ENCODE data around the gene RGMB. TPM values are rescaled to one million over a fixed set of nuclear protein-coding genes. Genes with fewer than 3 reads are reported as not detected.
"Not testable (repeated sequence)": the region's sequence is repeated elsewhere in the genome, so short reads cannot be mapped to it uniquely, and the experiment has no call there.

RGMB gene
- total and polyA plus RNA-seq, 4 donors, result 2.5 to 5.3 (median 3.0) TPM

DNA sequence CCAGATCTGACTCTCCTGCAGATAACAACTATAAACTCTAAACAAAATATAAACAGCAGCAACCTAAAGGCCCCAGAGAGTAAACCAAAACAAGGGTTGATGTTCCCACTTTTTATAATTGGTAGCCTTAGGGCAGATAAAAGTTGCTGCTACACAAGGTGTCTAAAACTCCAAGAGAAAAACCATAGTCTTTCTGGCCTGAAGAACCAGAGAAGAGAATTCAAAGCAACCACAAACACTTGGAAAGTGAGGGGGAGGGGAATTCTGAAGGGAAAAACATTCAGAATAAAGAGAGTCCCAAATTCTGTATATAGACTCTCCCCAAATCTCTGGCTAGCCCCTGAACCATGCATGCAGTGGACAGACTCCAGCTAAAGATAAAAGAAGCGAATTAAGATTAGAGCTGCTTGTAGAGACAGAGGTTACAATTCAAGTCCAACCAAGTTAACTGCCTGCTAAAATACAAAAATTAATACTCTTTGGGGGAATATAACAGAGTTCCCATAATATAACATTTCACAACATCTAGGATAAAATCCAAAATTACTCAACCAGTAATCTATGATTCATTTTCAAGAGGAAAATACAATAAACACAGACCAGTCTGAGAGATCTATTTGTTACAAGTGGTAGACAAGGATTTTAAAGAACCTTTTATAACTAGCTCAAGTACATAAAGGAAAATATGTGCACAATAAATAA lies 37.5 kb upstream of the RGMB start:
- H3K4me3 ChIP-seq (ENCODE audit: low read depth in 1 of 3, low read length in 3 of 3), result no peak overlapping the region
- H3K4me1 ChIP-seq (ENCODE audit: control insufficient read depth in 4 of 4, insufficient read depth in 4 of 4, low read length in 3 of 4), result no peaks in the 10 kb centered on the region
- H3K36me3 ChIP-seq (ENCODE audit: control insufficient read depth in 4 of 4, insufficient read depth in 3 of 4, low read depth in 1 of 4, low read length in 3 of 4), result no peaks in the 10 kb centered on the region
- no peak for DNase-seq (ENCODE audit: low spot score)
- H3K27ac ChIP-seq (ENCODE audit: low read depth in 1 of 2, low read length in 2 of 2), result no peak overlapping the region
- TF ChIP-seq TAF1 (conservative IDR thresholded peaks at IDR 0.05) (no peak), SP1 (IDR thresholded peaks at IDR 0.05) (no peak), YY1 (IDR thresholded peaks at IDR 0.05) (no peak), JUND (IDR thresholded peaks at IDR 0.05) (no peak), ATF3 (IDR thresholded peaks at IDR 0.05) (no peak), HNF4A (conservative IDR thresholded peaks at IDR 0.05) (no peak), FOXA1 (IDR thresholded peaks at IDR 0.05) (no peak), GABPA (IDR thresholded peaks at IDR 0.05 in 1 of 2, conservative IDR thresholded peaks at IDR 0.05 in 1 of 2) (no peak), RAD21 (IDR thresholded peaks at IDR 0.05) (no peak), RXRA (IDR thresholded peaks at IDR 0.05) (no peak)
- TF ChIP-seq, protein P1, sequence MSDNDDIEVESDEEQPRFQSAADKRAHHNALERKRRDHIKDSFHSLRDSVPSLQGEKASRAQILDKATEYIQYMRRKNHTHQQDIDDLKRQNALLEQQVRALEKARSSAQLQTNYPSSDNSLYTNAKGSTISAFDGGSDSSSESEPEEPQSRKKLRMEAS (IDR thresholded peaks at IDR 0.05), result no peak
- TF ChIP-seq, protein P2, sequence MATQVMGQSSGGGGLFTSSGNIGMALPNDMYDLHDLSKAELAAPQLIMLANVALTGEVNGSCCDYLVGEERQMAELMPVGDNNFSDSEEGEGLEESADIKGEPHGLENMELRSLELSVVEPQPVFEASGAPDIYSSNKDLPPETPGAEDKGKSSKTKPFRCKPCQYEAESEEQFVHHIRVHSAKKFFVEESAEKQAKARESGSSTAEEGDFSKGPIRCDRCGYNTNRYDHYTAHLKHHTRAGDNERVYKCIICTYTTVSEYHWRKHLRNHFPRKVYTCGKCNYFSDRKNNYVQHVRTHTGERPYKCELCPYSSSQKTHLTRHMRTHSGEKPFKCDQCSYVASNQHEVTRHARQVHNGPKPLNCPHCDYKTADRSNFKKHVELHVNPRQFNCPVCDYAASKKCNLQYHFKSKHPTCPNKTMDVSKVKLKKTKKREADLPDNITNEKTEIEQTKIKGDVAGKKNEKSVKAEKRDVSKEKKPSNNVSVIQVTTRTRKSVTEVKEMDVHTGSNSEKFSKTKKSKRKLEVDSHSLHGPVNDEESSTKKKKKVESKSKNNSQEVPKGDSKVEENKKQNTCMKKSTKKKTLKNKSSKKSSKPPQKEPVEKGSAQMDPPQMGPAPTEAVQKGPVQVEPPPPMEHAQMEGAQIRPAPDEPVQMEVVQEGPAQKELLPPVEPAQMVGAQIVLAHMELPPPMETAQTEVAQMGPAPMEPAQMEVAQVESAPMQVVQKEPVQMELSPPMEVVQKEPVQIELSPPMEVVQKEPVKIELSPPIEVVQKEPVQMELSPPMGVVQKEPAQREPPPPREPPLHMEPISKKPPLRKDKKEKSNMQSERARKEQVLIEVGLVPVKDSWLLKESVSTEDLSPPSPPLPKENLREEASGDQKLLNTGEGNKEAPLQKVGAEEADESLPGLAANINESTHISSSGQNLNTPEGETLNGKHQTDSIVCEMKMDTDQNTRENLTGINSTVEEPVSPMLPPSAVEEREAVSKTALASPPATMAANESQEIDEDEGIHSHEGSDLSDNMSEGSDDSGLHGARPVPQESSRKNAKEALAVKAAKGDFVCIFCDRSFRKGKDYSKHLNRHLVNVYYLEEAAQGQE (IDR thresholded peaks at IDR 0.05), result no peak
- H3K27me3 ChIP-seq (ENCODE audit: control insufficient read depth in 4 of 4, insufficient read depth in 4 of 4, low read length in 3 of 4), result peaks cover 0 to 3% (median 0%) of the 10 kb centered on the region in 4 donors
- no peak overlapping the region for H3K9ac ChIP-seq (ENCODE audit: low read depth in 1 of 2, low read length in 2 of 2)
- WGBS, result 89% methylated on average over 1 of the region's 1 CpG
- H3K9me3 ChIP-seq (ENCODE audit: control insufficient read depth in 4 of 4, low read length in 3 of 4), result peaks cover 0 to 5% (median 0%) of the 10 kb centered on the region in 4 donors

DNA sequence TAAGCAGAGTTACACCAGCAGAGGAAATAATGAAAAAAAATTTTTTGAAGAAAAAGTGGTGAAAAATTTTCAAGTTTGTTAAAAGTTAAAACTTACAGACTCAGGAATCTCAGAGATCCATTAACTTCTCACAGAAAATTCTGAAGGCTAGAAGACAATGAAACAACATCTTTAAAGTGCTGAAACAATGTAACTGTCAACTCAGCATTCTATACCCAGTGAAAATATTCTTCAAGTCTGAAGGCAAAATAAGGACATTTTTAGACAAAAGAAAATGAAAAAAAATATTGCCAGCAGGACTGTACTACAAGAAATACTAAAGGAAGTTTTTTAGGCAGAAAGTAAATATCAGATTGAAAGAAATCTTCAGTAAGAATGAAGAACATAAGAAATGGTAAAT lies 36.7 kb upstream of the RGMB start:
- no peak for DNase-seq (ENCODE audit: low spot score)
- Histone ChIP-seq H3K27ac (ENCODE audit: low read depth in 1 of 2, low read length in 2 of 2) (no peak overlapping the region), H3K9me3 (ENCODE audit: control insufficient read depth in 4 of 4, low read length in 3 of 4) (peaks cover 0 to 5% (median 0%) of the 10 kb centered on the region in 4 donors), H3K27me3 (ENCODE audit: control insufficient read depth in 4 of 4, insufficient read depth in 4 of 4, low read length in 3 of 4) (peaks cover 0 to 3% (median 0%) of the 10 kb centered on the region in 4 donors), H3K4me1 (ENCODE audit: control insufficient read depth in 4 of 4, insufficient read depth in 4 of 4, low read length in 3 of 4) (no peaks in the 10 kb centered on the region), H3K4me3 (ENCODE audit: low read depth in 1 of 3, low read length in 3 of 3) (no peak overlapping the region), H3K36me3 (ENCODE audit: control insufficient read depth in 4 of 4, insufficient read depth in 3 of 4, low read depth in 1 of 4, low read length in 3 of 4) (no peaks in the 10 kb centered on the region), H3K9ac (ENCODE audit: low read depth in 1 of 2, low read length in 2 of 2) (no peak overlapping the region)
- TF ChIP-seq TAF1 (conservative IDR thresholded peaks at IDR 0.05) (no peak), NR2F2 (IDR thresholded peaks at IDR 0.05) (no peak), FOXA1 (IDR thresholded peaks at IDR 0.05) (no peak)

GRCh38 chr5:98737441-98737840 lies 36.0 kb upstream of the RGMB start:
- not testable (repeated sequence) for H3K4me1 ChIP-seq (ENCODE audit: control insufficient read depth in 4 of 4, insufficient read depth in 4 of 4, low read length in 3 of 4); H3K27me3 ChIP-seq (ENCODE audit: control insufficient read depth in 4 of 4, insufficient read depth in 4 of 4, low read length in 3 of 4); H3K36me3 ChIP-seq (ENCODE audit: control insufficient read depth in 4 of 4, insufficient read depth in 3 of 4, low read depth in 1 of 4, low read length in 3 of 4); H3K4me3 ChIP-seq (ENCODE audit: low read depth in 1 of 3, low read length in 3 of 3); H3K9ac ChIP-seq (ENCODE audit: low read depth in 1 of 2, low read length in 2 of 2); H3K9me3 ChIP-seq (ENCODE audit: control insufficient read depth in 4 of 4, low read length in 3 of 4); H3K27ac ChIP-seq (ENCODE audit: low read depth in 1 of 2, low read length in 2 of 2); DNase-seq (ENCODE audit: low spot score)
- 79% methylated on average over 9 of the region's 9 CpGs for WGBS

- H3K36me3 ChIP-seq (ENCODE audit: control insufficient read depth in 4 of 4, insufficient read depth in 3 of 4, low read depth in 1 of 4, low read length in 3 of 4); H3K9ac ChIP-seq (ENCODE audit: low read depth in 1 of 2, low read length in 2 of 2); H3K27me3 ChIP-seq (ENCODE audit: control insufficient read depth in 4 of 4, insufficient read depth in 4 of 4, low read length in 3 of 4); H3K9me3 ChIP-seq (ENCODE audit: control insufficient read depth in 4 of 4, low read length in 3 of 4); H3K4me1 ChIP-seq (ENCODE audit: control insufficient read depth in 4 of 4, insufficient read depth in 4 of 4, low read length in 3 of 4); DNase-seq (ENCODE audit: low spot score); H3K4me3 ChIP-seq (ENCODE audit: low read depth in 1 of 3, low read length in 3 of 3); H3K27ac ChIP-seq (ENCODE audit: low read depth in 1 of 2, low read length in 2 of 2): not testable (repeated sequence)
- 90% methylated on average over 4 of the region's 4 CpGs for WGBS
These were observed 34.8 kb upstream of the RGMB start for GRCh38 chr5:98738481-98739149.
